ENCODE measurements around the gene BRICD5. TPM values are rescaled to one million over a fixed set of nuclear protein-coding genes. Genes with fewer than 3 reads are reported as not detected.

The BRICD5 gene
- total RNA-seq, 1 donor from 2014 or later = 2.0 TPM

- Histone ChIP-seq H3K36me3 (ENCODE audit: control insufficient read depth, insufficient read depth, low read length) (peaks cover 5% of the 10 kb centered on the region), H3K4me3 (ENCODE audit: low read depth, low read length) (peak within 1 kb of the TSS; percentile 85), H3K27me3 (ENCODE audit: control insufficient read depth, insufficient read depth, low read length) (no peaks in the 10 kb centered on the region)
- no peak for TF ChIP-seq CTCF (IDR thresholded peaks at IDR 0.05; ENCODE audit: insufficient read depth, low read length, poor library complexity, severe bottlenecking)
- no peak for DNase-seq (ENCODE audit: low read depth)
Measured at GRCh38 chr16:2214719-2214968, 4.0 kb upstream of the BRICD5 start, which contains the start of gene PGP. Gene PGP, minus strand, starts transcription at chr16:2214840. Its CDS starts 63 bp downstream, at chr16:2214777.

- no peak for TF ChIP-seq CTCF (IDR thresholded peaks at IDR 0.05; ENCODE audit: insufficient read depth, low read length, poor library complexity, severe bottlenecking)
- Histone ChIP-seq H3K4me3 (ENCODE audit: low read depth, low read length) (peak overlapping the region; percentile 48), H3K36me3 (ENCODE audit: control insufficient read depth, insufficient read depth, low read length) (peaks cover 5% of the 10 kb centered on the region), H3K27me3 (ENCODE audit: control insufficient read depth, insufficient read depth, low read length) (no peaks in the 10 kb centered on the region)
- DNase-seq (ENCODE audit: low read depth) = no peak
Measured at GRCh38 chr16:2213817-2214718, 3.4 kb upstream of the BRICD5 start.

GRCh38 chr16:2212362-2213324, 2.0 kb upstream of the BRICD5 start:
- no peak for DNase-seq (ENCODE audit: low read depth)
- no peak for TF ChIP-seq CTCF (IDR thresholded peaks at IDR 0.05; ENCODE audit: insufficient read depth, low read length, poor library complexity, severe bottlenecking)
- peak overlapping the region; percentile 48 for H3K4me3 ChIP-seq (ENCODE audit: low read depth, low read length)
- peaks cover 5% of the 10 kb centered on the region for H3K36me3 ChIP-seq (ENCODE audit: control insufficient read depth, insufficient read depth, low read length)
- H3K27me3 ChIP-seq (ENCODE audit: control insufficient read depth, insufficient read depth, low read length) = no peaks in the 10 kb centered on the region

- Histone ChIP-seq H3K36me3 (ENCODE audit: control insufficient read depth, insufficient read depth, low read length) (peaks cover 5% of the 10 kb centered on the region), H3K27me3 (ENCODE audit: control insufficient read depth, insufficient read depth, low read length) (no peaks in the 10 kb centered on the region), H3K4me3 (ENCODE audit: low read depth, low read length) (no peak overlapping the region)
- no peak for TF ChIP-seq CTCF (IDR thresholded peaks at IDR 0.05; ENCODE audit: insufficient read depth, low read length, poor library complexity, severe bottlenecking)
- DNase-seq (ENCODE audit: low read depth) = no peak
Measured at GRCh38 chr16:2211923-2212347, 1.3 kb upstream of the BRICD5 start.

- no peak for DNase-seq (ENCODE audit: low read depth)
- Histone ChIP-seq H3K27me3 (ENCODE audit: control insufficient read depth, insufficient read depth, low read length) (no peaks in the 10 kb centered on the region), H3K4me3 (ENCODE audit: low read depth, low read length) (no peak overlapping the region), H3K36me3 (ENCODE audit: control insufficient read depth, insufficient read depth, low read length) (peaks cover 5% of the 10 kb centered on the region)
- no peak for TF ChIP-seq CTCF (IDR thresholded peaks at IDR 0.05; ENCODE audit: insufficient read depth, low read length, poor library complexity, severe bottlenecking)
Measured at GRCh38 chr16:2210009-2210332, 692 bp downstream of the BRICD5 start.

All from kidney epithelial cell (primary cell).